Transverse colon (tissue), 4 donors: ENCODE measurements around the gene MSANTD2. TPM values are rescaled to one million over a fixed set of nuclear protein-coding genes. Genes with fewer than 3 reads are reported as not detected.

ENCODE experiments used
- DNase-seq: peaks from one replicate; pipeline ENCODE4 v3.0.0-alpha.2; 2019
- H3K27ac ChIP-seq, 4 donors: fragments of 200-600 bp; sonication (generic); 2 replicates each; pipeline ENCODE4 v1.5.1; 2016 to 2018; ENCODE audit warnings: inconsistent platforms in 4 of 4
- H3K27me3 ChIP-seq: fragments of 200-600 bp; sonication (generic); 2 replicates; pipeline ENCODE4 v1.5.1; 2017; ENCODE audit warnings: inconsistent platforms
- H3K36me3 ChIP-seq, 4 donors: fragments of 200-600 bp; sonication (generic); 2 replicates each; pipeline ENCODE4 v1.5.1; 2017 to 2019; ENCODE audit warnings: inconsistent platforms in 4 of 4
- H3K4me1 ChIP-seq, 4 donors: fragments of 200-600 bp; sonication (generic); 2 replicates each; pipeline ENCODE4 v1.5.1; 2017 to 2020; ENCODE audit warnings: inconsistent platforms in 4 of 4
- H3K4me3 ChIP-seq, 4 donors: fragments of 200-600 bp; sonication (generic); 1 replicate in 1 of 4; 2 replicates in 3 of 4; pipeline versions ENCODE4 v1.5.1 to v1.6.1; 2017 to 2019; ENCODE audit warnings: inconsistent platforms in 4 of 4
- H3K9me3 ChIP-seq, 2 donors: fragments of 200-600 bp; sonication (generic); 2 replicates each; pipeline ENCODE4 v1.5.1; 2017 to 2019; ENCODE audit warnings: inconsistent platforms in 2 of 2
- CTCF ChIP-seq, 5 experiments: fragments of 200-600 bp in 3 of 5; fragments of 450-650 bp in 2 of 5; sonication (generic) in 3 of 5; IDR thresholded peaks; 1 replicate in 2 of 5; 2 replicates in 3 of 5; pipeline ENCODE4 v1.5.1; 2016 to 2017; ENCODE audit warnings: antibody characterized with exemption in 5 of 5, inconsistent platforms in 3 of 5, mild to moderate bottlenecking in 2 of 5, moderate library complexity in 1 of 5
- EP300 ChIP-seq: sonication (generic); formaldehyde crosslinking; IDR thresholded peaks from one replicate; pipeline ENCODE4 v1.6.1; 2017; ENCODE audit warnings: antibody characterized with exemption, low read depth
- POLR2A ChIP-seq: fragments of 450-650 bp; IDR thresholded peaks from one replicate; pipeline ENCODE4 v1.6.1; 2016; ENCODE audit warnings: antibody characterized with exemption, mild to moderate bottlenecking, moderate library complexity
- POLR2AphosphoS5 ChIP-seq, 3 donors: sonication (generic); formaldehyde crosslinking; IDR thresholded peaks; one replicate each; pipeline ENCODE4 v1.6.1; 2016; ENCODE audit warnings: antibody characterized with exemption in 3 of 3
- WGBS, 2 donors: methylation state at CpG; one replicate each; pipeline ENCODE4 v1.1.5; 2018; ENCODE audit warnings: low coverage in 1 of 2; 5-methylcytosine and 5-hydroxymethylcytosine counted together
- in situ Hi-C, 4 donors: fragments of 200-750 bp; cut with MboI; loops; one replicate each; pipeline versions ENCODE4 v1.15.0 to v1.15.1; 2017; ENCODE audit warnings: low sequenced_read_pairs in 3 of 4, low pct_ligation_motif_present in 1 of 4, low pct_unique_long_range_greater_than_20kb in 1 of 4
- intact Hi-C: fragments of 100-400 bp; cut with DNase I; formaldehyde crosslinking; loops from one replicate; pipeline ENCODE4 v1.15.1; 2023; ENCODE audit warnings: low total_unique reads
- total RNA-seq, 4 donors: library from RNA; depleted of rRNA; stranded (reverse); fragments of >200 nt; gene quantifications; one replicate each; pipeline ENCODE4 v1.1.0, GENCODE V29; 2016

Gene MSANTD2
- total RNA-seq, 4 donors from 2014 or later = 8.1 to 40.0 (median 15.1) TPM

DNA sequence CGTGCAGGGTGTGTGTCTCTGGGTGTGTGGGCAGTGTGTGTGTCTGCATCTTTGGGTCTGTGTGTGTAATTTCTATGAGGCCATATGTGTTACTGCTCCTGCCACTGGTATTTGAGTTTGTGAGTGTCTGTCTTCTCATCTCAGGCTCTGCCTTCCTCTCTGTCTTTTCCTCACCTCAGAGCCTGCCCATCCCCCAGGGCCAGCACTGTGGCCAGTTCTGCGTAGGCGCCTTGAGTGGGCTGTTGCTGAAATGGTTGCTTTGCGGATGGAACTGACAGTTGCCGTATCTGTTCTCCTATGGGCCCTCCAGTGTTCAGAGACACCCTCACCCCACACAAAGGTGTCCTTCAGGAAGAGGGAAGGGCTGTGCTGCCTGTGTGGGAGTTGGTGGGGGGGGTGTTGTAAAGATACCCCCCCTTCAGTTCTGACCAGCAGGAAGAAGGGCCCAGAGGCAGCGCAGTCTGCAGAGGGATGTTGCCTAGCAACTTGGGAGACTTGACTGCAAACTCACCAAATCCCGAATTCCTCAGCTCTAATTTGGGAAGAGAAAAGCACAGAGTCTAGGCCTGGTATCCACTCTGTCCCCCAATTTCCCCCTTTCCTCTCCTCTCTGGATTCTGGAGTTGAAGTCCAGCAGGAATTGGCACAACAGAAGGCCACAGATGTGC is 62.4 kb downstream of the MSANTD2 start:
- Histone ChIP-seq H3K9me3 (no peaks in the 10 kb centered on the region), H3K27ac (no peak overlapping the region), H3K4me1 (peaks cover 16 to 19% (median 17%) of the 10 kb centered on the region in 4 donors), H3K4me3 (no peak overlapping the region), H3K36me3 (no peaks in the 10 kb centered on the region), H3K27me3 (peaks cover 43% of the 10 kb centered on the region)
- in situ Hi-C loops (no loop called here), intact Hi-C loops (no loop called here)
- TF ChIP-seq POLR2AphosphoS5 (IDR thresholded peaks at IDR 0.05) (no peak), POLR2A (no peak), EP300 (no peak), CTCF (IDR thresholded peaks at IDR 0.05) (no peak)
- 74 to 80% methylated on average over 1 to 7 of the region's 7 CpGs for WGBS, 2 donors
- DNase-seq = no peak

DNA sequence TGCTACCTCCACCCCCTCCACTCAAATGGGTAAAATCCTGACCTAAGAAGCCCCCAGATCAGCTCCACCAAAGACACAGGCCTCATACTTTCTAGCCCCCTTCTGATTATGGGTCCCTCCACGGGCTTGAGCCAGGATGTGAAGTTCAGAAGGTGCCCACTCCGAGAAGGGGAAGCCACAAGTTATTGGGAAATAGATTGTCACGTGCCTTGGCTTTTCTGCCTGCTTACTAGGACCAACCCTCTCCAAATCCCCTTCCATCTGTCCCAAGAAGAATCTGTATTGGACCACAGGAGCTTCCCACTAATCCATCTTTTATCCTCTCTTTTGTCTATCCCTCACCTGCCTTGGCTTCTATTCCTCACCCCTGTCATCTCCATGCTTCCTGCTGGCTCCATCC is 63.5 kb downstream of the MSANTD2 start:
- TF ChIP-seq POLR2A = no peak
- TF ChIP-seq CTCF (IDR thresholded peaks at IDR 0.05) = no peak
- TF ChIP-seq POLR2AphosphoS5 (IDR thresholded peaks at IDR 0.05) = no peak
- TF ChIP-seq EP300 = no peak
- no peak for DNase-seq
- Histone ChIP-seq H3K27ac (no peak overlapping the region), H3K9me3 (no peaks in the 10 kb centered on the region), H3K4me1 (peaks cover 16 to 22% (median 19%) of the 10 kb centered on the region in 4 donors), H3K36me3 (no peaks in the 10 kb centered on the region), H3K4me3 (no peak overlapping the region), H3K27me3 (peaks cover 32% of the 10 kb centered on the region)
- 71% methylated on average over 3 of the region's 3 CpGs; no CpG with 5 or more reads in 1 of the 2 donors for WGBS, 2 donors
- intact Hi-C loops = no loop called here
- in situ Hi-C loops = no loop called here

DNA sequence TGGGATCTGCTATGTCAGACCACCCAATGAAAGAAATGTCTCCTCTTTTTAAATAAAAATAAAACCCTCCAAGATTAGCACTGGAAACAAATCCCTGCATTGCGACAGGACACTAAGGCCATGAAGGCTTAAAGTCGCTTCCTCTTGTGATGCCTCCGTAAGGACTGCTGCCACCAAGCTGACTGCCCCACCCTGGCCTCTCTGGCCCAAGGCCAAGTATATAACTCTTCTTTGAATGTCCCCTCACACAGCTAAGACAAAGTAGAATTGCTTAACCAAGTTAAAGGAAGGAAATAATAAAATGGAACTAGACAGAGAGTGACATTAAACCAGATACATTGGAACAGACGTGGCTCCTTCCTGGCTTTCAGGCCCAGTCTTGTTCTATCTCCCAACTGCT is 68.0 kb downstream of the MSANTD2 start:
- H3K27ac ChIP-seq = no peak overlapping the region
- H3K36me3 ChIP-seq = no peaks in the 10 kb centered on the region
- no peaks in the 10 kb centered on the region for H3K27me3 ChIP-seq
- no peaks in the 10 kb centered on the region for H3K9me3 ChIP-seq
- H3K4me1 ChIP-seq = peaks cover 0 to 5% (median 0%) of the 10 kb centered on the region in 4 donors
- H3K4me3 ChIP-seq = no peak overlapping the region
- intact Hi-C loops = no loop called here
- no peak for TF ChIP-seq CTCF (IDR thresholded peaks at IDR 0.05)
- TF ChIP-seq POLR2AphosphoS5 (IDR thresholded peaks at IDR 0.05) = no peak
- no peak for TF ChIP-seq EP300
- TF ChIP-seq POLR2A = no peak
- in situ Hi-C loops = no loop called here
- no peak for DNase-seq
- WGBS, 2 donors = 77 to 83% methylated on average over 4 of the region's 4 CpGs

GRCh38 chr11:124729571-124729970 is 70.6 kb downstream of the MSANTD2 start:
- intact Hi-C loops = no loop called here
- peaks cover 4 to 19% (median 6%) of the 10 kb centered on the region in 4 donors for H3K4me1 ChIP-seq
- WGBS, 2 donors = 91 to 96% methylated on average over 4 of the region's 4 CpGs

More at GRCh38 chr11:124729571-124729970, 70.6 kb downstream of the MSANTD2 start:
- Histone ChIP-seq H3K9me3 (no peaks in the 10 kb centered on the region), H3K27me3 (no peaks in the 10 kb centered on the region), H3K36me3 (no peaks in the 10 kb centered on the region), H3K4me3 (no peak overlapping the region), H3K27ac (no peak overlapping the region)
- DNase-seq = no peak
- no peak for TF ChIP-seq POLR2A
- no peak for TF ChIP-seq EP300
- TF ChIP-seq CTCF (IDR thresholded peaks at IDR 0.05) = no peak
- TF ChIP-seq POLR2AphosphoS5 (IDR thresholded peaks at IDR 0.05) = no peak
- in situ Hi-C loops = no loop called here
